Gastrocnemius medialis (tissue), 4 donors: ENCODE results near the gene NTM.

Source experiments
- POLR2A ChIP-seq, 2 donors: fragments of 450-650 bp; IDR thresholded peaks; one replicate each; pipeline ENCODE4 v1.6.1; 2017; ENCODE audit warnings: antibody characterized with exemption in 2 of 2, mild to moderate bottlenecking in 2 of 2, moderate library complexity in 2 of 2
- TF ChIP-seq, protein P1 (sequence below), 5 experiments: fragments of 450-650 bp in 3 of 5; fragments of 200-600 bp in 2 of 5; sonication (generic) in 2 of 5; IDR thresholded peaks in 4 of 5; conservative IDR thresholded peaks in 1 of 5; 1 replicate in 4 of 5; 2 replicates in 1 of 5; pipeline ENCODE4 v1.5.1; 2016 to 2019; ENCODE audit warnings: antibody characterized with exemption in 5 of 5, mild to moderate bottlenecking in 3 of 5, moderate library complexity in 3 of 5

GRCh38 chr11:132028380-132029240 is 658.2 kb downstream of the NTM start:
- TF ChIP-seq, protein P1, sequence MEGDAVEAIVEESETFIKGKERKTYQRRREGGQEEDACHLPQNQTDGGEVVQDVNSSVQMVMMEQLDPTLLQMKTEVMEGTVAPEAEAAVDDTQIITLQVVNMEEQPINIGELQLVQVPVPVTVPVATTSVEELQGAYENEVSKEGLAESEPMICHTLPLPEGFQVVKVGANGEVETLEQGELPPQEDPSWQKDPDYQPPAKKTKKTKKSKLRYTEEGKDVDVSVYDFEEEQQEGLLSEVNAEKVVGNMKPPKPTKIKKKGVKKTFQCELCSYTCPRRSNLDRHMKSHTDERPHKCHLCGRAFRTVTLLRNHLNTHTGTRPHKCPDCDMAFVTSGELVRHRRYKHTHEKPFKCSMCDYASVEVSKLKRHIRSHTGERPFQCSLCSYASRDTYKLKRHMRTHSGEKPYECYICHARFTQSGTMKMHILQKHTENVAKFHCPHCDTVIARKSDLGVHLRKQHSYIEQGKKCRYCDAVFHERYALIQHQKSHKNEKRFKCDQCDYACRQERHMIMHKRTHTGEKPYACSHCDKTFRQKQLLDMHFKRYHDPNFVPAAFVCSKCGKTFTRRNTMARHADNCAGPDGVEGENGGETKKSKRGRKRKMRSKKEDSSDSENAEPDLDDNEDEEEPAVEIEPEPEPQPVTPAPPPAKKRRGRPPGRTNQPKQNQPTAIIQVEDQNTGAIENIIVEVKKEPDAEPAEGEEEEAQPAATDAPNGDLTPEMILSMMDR (IDR thresholded peaks at IDR 0.05 in 4 of 5, conservative IDR thresholded peaks at IDR 0.05 in 1 of 5), result peak in 2 of 5 experiments; percentile 16 to 27
- no peak for TF ChIP-seq POLR2A (IDR thresholded peaks at IDR 0.05)
